Psoas muscle (tissue), 8 donors: Measurements from ENCODE around the gene TAF3. TPM values are rescaled to one million over a fixed set of nuclear protein-coding genes. Genes with fewer than 3 reads are reported as not detected.

Experiments used
- ATAC-seq, 4 donors: fragments of 200-7000 bp; cut with Tn5 transposase; one replicate each; pipeline ENCODE4 v1.9.1; 2020; ENCODE audit warnings: moderate library complexity in 3 of 4, mild to moderate bottlenecking in 2 of 4
- DNase-seq, 2 donors: peaks; one replicate each; pipeline ENCODE4 v3.0.0-alpha.2; 2020
- H3K27ac ChIP-seq: fragments of 200-600 bp; one replicate; pipeline ENCODE4 v1.8.0; 2022
- H3K27me3 ChIP-seq, 3 donors: fragments of 200-600 bp in 1 of 3; one replicate each; pipeline versions ENCODE4 v1.6.1 to v1.8.0; 2013 to 2022; ENCODE audit warnings: low read length in 2 of 3, mild to moderate bottlenecking in 2 of 3, moderate library complexity in 1 of 3; ENCODE audit not compliant: insufficient read depth in 3 of 3
- H3K36me3 ChIP-seq, 2 donors: fragments of 200-600 bp in 1 of 2; one replicate each; pipeline versions ENCODE4 v1.6.1 to v1.8.0; 2013 to 2022; ENCODE audit warnings: low read depth in 1 of 2, mild to moderate bottlenecking in 1 of 2, moderate library complexity in 1 of 2; ENCODE audit not compliant: insufficient read depth in 1 of 2
- H3K4me1 ChIP-seq: fragments of 200-600 bp; one replicate; pipeline ENCODE4 v1.8.0; 2022
- H3K4me3 ChIP-seq: fragments of 200-600 bp; one replicate; pipeline ENCODE4 v1.8.0; 2022; ENCODE audit warnings: mild to moderate bottlenecking
- H3K9me3 ChIP-seq: fragments of 200-600 bp; one replicate; pipeline ENCODE4 v1.8.0; 2022
- CTCF ChIP-seq: fragments of 200-600 bp; IDR thresholded peaks from one replicate; pipeline ENCODE4 v1.8.0; 2022; ENCODE audit warnings: antibody characterized with exemption
- WGBS, 3 donors: extraction: QIAGEN DNeasy Blood & Tissue Kit; methylation state at CpG; one replicate each; pipeline versions ENCODE4 v1.1.6 to v1.1.7; 2013; 5-methylcytosine and 5-hydroxymethylcytosine counted together
- intact Hi-C, 2 donors: fragments of 100-400 bp; cut with DNase I; formaldehyde crosslinking; loops; one replicate each; pipeline versions ENCODE4 v1.11.0 to v1.14.2; 2022
- polyA plus RNA-seq, 3 donors: library from polyadenylated mRNA; stranded (reverse); fragments of 200-250 nt; gene quantifications; one replicate each; pipeline ENCODE4 v1.2.3, GENCODE V29; 2013
- total RNA-seq, 4 donors: library from RNA; stranded (reverse); fragmentation: NEBNext Ultra II Directional in 2 of 4; extraction: Animal tissue kit (Norgen Biotek cat#: 25700) in 2 of 4; gene quantifications; one replicate each; pipeline versions ENCODE4 v1.2.1 to v1.2.4, GENCODE V29; 2021 to 2023
- donor health status: healthy with polysubstance abuse.
- donor health status: DM: no; HTN: no; CAD: no; lungs with moderate emphysema.
- donor health status: Bipolar disorder and iron deficiency.
- donor health status: healthy.
- donor health status: DM: yes; HTN: yes; CAD: no.
- donor health status: DM: no; HTN: no; CAD: no.
- donor health status: DM: no; HTN: no; CAD: no.
- donor health status: DM: yes; HTN: yes; CAD: no.

Gene TAF3
- total and polyA plus RNA-seq, 7 donors = 4.6 to 21.5 (median 13.0) TPM

GRCh38 chr10:7980196-7980595 lies 161.9 kb downstream of the TAF3 start:
- H3K4me1 ChIP-seq = no peaks in the 10 kb centered on the region
- ATAC-seq (no peak), DNase-seq (no peak)
- WGBS, 3 donors = 91 to 100% (median 96%) methylated on average over 1 of the region's 1 CpG
- no peaks in the 10 kb centered on the region for H3K27me3 ChIP-seq
- H3K9me3 ChIP-seq = no peaks in the 10 kb centered on the region
- H3K4me3 ChIP-seq = no peak overlapping the region
- no peak for TF ChIP-seq CTCF
- H3K36me3 ChIP-seq = peaks cover 0 to 15% of the 10 kb centered on the region in 2 donors
- no peak overlapping the region for H3K27ac ChIP-seq
- intact Hi-C loops = no loop called here

- no peaks in the 10 kb centered on the region for H3K27me3 ChIP-seq
- no peaks in the 10 kb centered on the region for H3K9me3 ChIP-seq
- TF ChIP-seq CTCF = no peak
- ATAC-seq (no peak), DNase-seq (no peak)
- H3K36me3 ChIP-seq = peaks cover 0 to 8% of the 10 kb centered on the region in 2 donors
- no peaks in the 10 kb centered on the region for H3K4me1 ChIP-seq
- no peak overlapping the region for H3K27ac ChIP-seq
- no peak overlapping the region for H3K4me3 ChIP-seq
- 89 to 94% (median 90%) methylated on average over 5 of the region's 5 CpGs for WGBS, 3 donors
- intact Hi-C loops = no loop called here
These were observed 164.4 kb downstream of the TAF3 start for GRCh38 chr10:7982727-7983126.

GRCh38 chr10:7984325-7984724 lies 166.0 kb downstream of the TAF3 start:
- no peak for ATAC-seq
- 96 to 98% (median 97%) methylated on average over 3 of the region's 3 CpGs for WGBS, 3 donors
- intact Hi-C loops = no loop called here
- no peak for TF ChIP-seq CTCF
- Histone ChIP-seq H3K4me1 (no peaks in the 10 kb centered on the region), H3K27ac (no peak overlapping the region), H3K4me3 (no peak overlapping the region), H3K27me3 (no peaks in the 10 kb centered on the region), H3K36me3 (no peaks in the 10 kb centered on the region), H3K9me3 (no peaks in the 10 kb centered on the region)
- DNase-seq = no peak

- no peaks in the 10 kb centered on the region for H3K9me3 ChIP-seq
- TF ChIP-seq CTCF = no peak
- intact Hi-C loops = no loop called here
- WGBS, 3 donors = 88 to 92% (median 90%) methylated on average over 7 of the region's 7 CpGs
- ATAC-seq (no peak), DNase-seq (no peak)
- no peak overlapping the region for H3K27ac ChIP-seq
- no peaks in the 10 kb centered on the region for H3K36me3 ChIP-seq
- H3K4me1 ChIP-seq = no peaks in the 10 kb centered on the region
- H3K4me3 ChIP-seq = no peak overlapping the region
- no peaks in the 10 kb centered on the region for H3K27me3 ChIP-seq
These were observed 166.6 kb downstream of the TAF3 start for GRCh38 chr10:7984896-7985295.

- no peak overlapping the region for H3K27ac ChIP-seq
- no peak for ATAC-seq
- WGBS, 3 donors = 78 to 92% (median 78%) methylated on average over 4 of the region's 4 CpGs
- no peaks in the 10 kb centered on the region for H3K4me1 ChIP-seq
- H3K27me3 ChIP-seq = no peaks in the 10 kb centered on the region
- no peaks in the 10 kb centered on the region for H3K36me3 ChIP-seq
- intact Hi-C loops = no loop called here
- H3K9me3 ChIP-seq = no peaks in the 10 kb centered on the region
- TF ChIP-seq CTCF = no peak
- H3K4me3 ChIP-seq = no peak overlapping the region
- DNase-seq = no peak
These were observed 168.5 kb downstream of the TAF3 start for GRCh38 chr10:7986851-7987250.
